ENCODE results near the gene CFAP54. TPM values are rescaled to one million over a fixed set of nuclear protein-coding genes. Genes with fewer than 3 reads are reported as not detected.
"Not testable (repeated sequence)": the region's sequence is repeated elsewhere in the genome, so short reads cannot be mapped to it uniquely, and the experiment has no call there.

CFAP54 gene
- total and polyA plus RNA-seq, 7 donors: 0.03 to 0.14 (median 0.08) TPM; not detected in 3

DNA sequence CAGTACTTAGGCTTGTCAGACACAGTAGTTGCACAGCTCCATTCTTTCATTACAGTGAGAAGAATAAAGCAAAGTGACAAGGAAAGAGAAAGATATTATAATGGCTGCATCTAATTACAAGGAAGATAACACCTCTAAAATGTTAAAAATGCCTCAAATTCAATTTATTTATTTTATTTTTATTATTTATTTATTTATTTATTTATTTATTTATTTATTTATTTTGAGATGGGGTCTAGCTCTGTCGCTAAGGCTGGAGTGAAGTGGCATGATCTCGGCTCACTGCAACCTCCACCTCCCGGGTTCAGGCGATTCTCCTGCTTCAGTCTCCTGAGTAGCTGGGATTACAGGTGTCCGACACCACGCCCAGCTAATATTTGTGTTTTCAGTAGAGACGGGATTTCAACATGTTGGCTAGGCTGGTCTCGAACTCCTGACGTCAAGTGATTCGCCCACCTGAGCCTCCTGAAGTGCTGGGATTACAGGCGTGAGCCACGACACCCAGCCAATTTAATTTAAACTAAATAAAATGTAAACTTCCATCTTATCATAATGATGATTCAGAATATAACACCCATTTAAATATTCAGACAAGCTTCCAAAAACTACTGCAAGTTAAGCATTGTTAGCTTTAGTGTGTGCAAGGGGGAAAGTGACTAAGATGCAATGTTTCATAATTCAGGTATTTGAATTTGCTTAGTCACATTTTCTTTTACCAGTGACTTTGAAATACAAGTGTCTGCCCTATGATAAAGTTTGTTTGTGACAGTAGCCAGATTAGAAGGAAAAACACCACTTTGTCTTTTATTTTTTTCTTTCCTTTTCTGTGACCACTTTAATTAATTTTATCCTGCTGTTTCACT is 2.4 kb upstream of the CFAP54 start:
- H3K27me3 ChIP-seq (ENCODE audit: insufficient read depth in 3 of 3, low read length in 2 of 3): peaks cover 0 to 12% (median 0%) of the 10 kb centered on the region in 3 donors
- no peaks in the 10 kb centered on the region for H3K4me1 ChIP-seq
- TF ChIP-seq, protein P1, sequence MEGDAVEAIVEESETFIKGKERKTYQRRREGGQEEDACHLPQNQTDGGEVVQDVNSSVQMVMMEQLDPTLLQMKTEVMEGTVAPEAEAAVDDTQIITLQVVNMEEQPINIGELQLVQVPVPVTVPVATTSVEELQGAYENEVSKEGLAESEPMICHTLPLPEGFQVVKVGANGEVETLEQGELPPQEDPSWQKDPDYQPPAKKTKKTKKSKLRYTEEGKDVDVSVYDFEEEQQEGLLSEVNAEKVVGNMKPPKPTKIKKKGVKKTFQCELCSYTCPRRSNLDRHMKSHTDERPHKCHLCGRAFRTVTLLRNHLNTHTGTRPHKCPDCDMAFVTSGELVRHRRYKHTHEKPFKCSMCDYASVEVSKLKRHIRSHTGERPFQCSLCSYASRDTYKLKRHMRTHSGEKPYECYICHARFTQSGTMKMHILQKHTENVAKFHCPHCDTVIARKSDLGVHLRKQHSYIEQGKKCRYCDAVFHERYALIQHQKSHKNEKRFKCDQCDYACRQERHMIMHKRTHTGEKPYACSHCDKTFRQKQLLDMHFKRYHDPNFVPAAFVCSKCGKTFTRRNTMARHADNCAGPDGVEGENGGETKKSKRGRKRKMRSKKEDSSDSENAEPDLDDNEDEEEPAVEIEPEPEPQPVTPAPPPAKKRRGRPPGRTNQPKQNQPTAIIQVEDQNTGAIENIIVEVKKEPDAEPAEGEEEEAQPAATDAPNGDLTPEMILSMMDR (IDR thresholded peaks at IDR 0.05): no peak
- intact Hi-C loops (cut with DNase I): no loop called here
- ATAC-seq (no peak), DNase-seq (no peak)
- no peak overlapping the region for H3K27ac ChIP-seq
- no peak overlapping the region for H3K4me3 ChIP-seq
- 94 to 95% (median 95%) methylated on average over 12 of the region's 12 CpGs for WGBS, 3 donors
- no peaks in the 10 kb centered on the region for H3K36me3 ChIP-seq (ENCODE audit: insufficient read depth in 1 of 2, low read depth in 1 of 2)
- H3K9me3 ChIP-seq: no peaks in the 10 kb centered on the region

- H3K4me1 ChIP-seq: no peaks in the 10 kb centered on the region
- intact Hi-C loops (cut with DNase I): no loop called here
- TF ChIP-seq, protein P1 (IDR thresholded peaks at IDR 0.05): no peak
- 80 to 88% (median 85%) methylated on average over 3 of the region's 3 CpGs for WGBS, 3 donors
- no peaks in the 10 kb centered on the region for H3K9me3 ChIP-seq
- no peak for DNase-seq
- no peak overlapping the region for H3K4me3 ChIP-seq
- H3K27me3 ChIP-seq (ENCODE audit: insufficient read depth in 3 of 3, low read length in 2 of 3): peaks cover 0 to 12% (median 0%) of the 10 kb centered on the region in 3 donors
- no peak for ATAC-seq
- H3K27ac ChIP-seq: no peak overlapping the region
- no peaks in the 10 kb centered on the region for H3K36me3 ChIP-seq (ENCODE audit: insufficient read depth in 1 of 2, low read depth in 1 of 2)
Observed at GRCh38 chr12:96487634-96488033, 1.7 kb upstream of the CFAP54 start.

GRCh38 chr12:96493106-96493505 is 3.7 kb downstream of the CFAP54 start:
- no peaks in the 10 kb centered on the region for H3K36me3 ChIP-seq (ENCODE audit: insufficient read depth in 1 of 2, low read depth in 1 of 2)
- intact Hi-C loops (cut with DNase I): no loop called here
- peaks cover 0 to 12% (median 0%) of the 10 kb centered on the region in 3 donors for H3K27me3 ChIP-seq (ENCODE audit: insufficient read depth in 3 of 3, low read length in 2 of 3)
- no peak overlapping the region for H3K4me3 ChIP-seq
- DNase-seq (no peak), ATAC-seq (no peak)
- no peaks in the 10 kb centered on the region for H3K9me3 ChIP-seq
- TF ChIP-seq, protein P1 (IDR thresholded peaks at IDR 0.05): no peak
- H3K27ac ChIP-seq: no peak overlapping the region
- no peaks in the 10 kb centered on the region for H3K4me1 ChIP-seq

GRCh38 chr12:96494154-96494553 is 4.8 kb downstream of the CFAP54 start:
- H3K27ac ChIP-seq; intact Hi-C loops (cut with DNase I); H3K27me3 ChIP-seq (ENCODE audit: insufficient read depth in 3 of 3, low read length in 2 of 3); DNase-seq; H3K4me3 ChIP-seq; H3K4me1 ChIP-seq; ATAC-seq; H3K9me3 ChIP-seq; H3K36me3 ChIP-seq (ENCODE audit: insufficient read depth in 1 of 2, low read depth in 1 of 2): not testable (repeated sequence)
- 94 to 97% (median 97%) methylated on average over 6 of the region's 6 CpGs for WGBS, 3 donors

- H3K27ac ChIP-seq: no peak overlapping the region
Observed at GRCh38 chr12:96495155-96495554, 5.8 kb downstream of the CFAP54 start.

More at GRCh38 chr12:96495155-96495554, 5.8 kb downstream of the CFAP54 start:
- TF ChIP-seq, protein P1 (IDR thresholded peaks at IDR 0.05): no peak
- Histone ChIP-seq H3K4me3 (no peak overlapping the region), H3K36me3 (ENCODE audit: insufficient read depth in 1 of 2, low read depth in 1 of 2) (no peaks in the 10 kb centered on the region), H3K27me3 (ENCODE audit: insufficient read depth in 3 of 3, low read length in 2 of 3) (no peaks in the 10 kb centered on the region), H3K4me1 (no peaks in the 10 kb centered on the region), H3K9me3 (no peaks in the 10 kb centered on the region)
- intact Hi-C loops (cut with DNase I): no loop called here
- WGBS, 3 donors: 73 to 80% (median 78%) methylated on average over 11 of the region's 11 CpGs
- ATAC-seq: no peak
- no peak for DNase-seq
